ENCODE results near the gene CENPU. TPM values are rescaled to one million over a fixed set of nuclear protein-coding genes. Genes with fewer than 3 reads are reported as not detected.
"Not testable (repeated sequence)": the region's sequence is repeated elsewhere in the genome, so short reads cannot be mapped to it uniquely, and the experiment has no call there.

CENPU gene
- total RNA-seq, 1 donor from 2014 or later: 74.2 TPM

GRCh38 chr4:184745831-184746795, 12.2 kb upstream of the CENPU start:
- Mint-ChIP-seq H3K4me3 (ENCODE audit: low read depth) (no peak overlapping the region), H3K36me3 (ENCODE audit: low read depth) (no peaks in the 10 kb centered on the region)

GRCh38 chr4:184744236-184744635, 10.3 kb upstream of the CENPU start:
- intact Hi-C loops (cut with micrococcal nuclease): no loop called here

More at GRCh38 chr4:184745831-184746795, 12.2 kb upstream of the CENPU start:
- Mint-ChIP-seq H3K27me3 (ENCODE audit: low read depth) (no peaks in the 10 kb centered on the region), H3K9me3 (no peaks in the 10 kb centered on the region), H3K27ac (no peak overlapping the region), H3K4me1 (ENCODE audit: low read depth) (peaks cover 11% of the 10 kb centered on the region)
- intact Hi-C loops (cut with micrococcal nuclease): loop anchor here (1.0 to 5.0 kb wide), 4 partner anchors 77 to 261 kb away; no protein-coding TSS in a partner anchor
- DNase-seq (ENCODE audit: low spot score): peak; percentile 56

GRCh38 chr4:184743650-184744049, 9.8 kb upstream of the CENPU start:
- Mint-ChIP-seq H3K4me3 (ENCODE audit: low read depth) (no peak overlapping the region), H3K4me1 (ENCODE audit: low read depth) (peaks cover 21% of the 10 kb centered on the region), H3K36me3 (ENCODE audit: low read depth) (no peaks in the 10 kb centered on the region), H3K27me3 (ENCODE audit: low read depth) (no peaks in the 10 kb centered on the region), H3K27ac (no peak overlapping the region), H3K9me3 (no peaks in the 10 kb centered on the region)
- DNase-seq (ENCODE audit: low spot score): no peak
- intact Hi-C loops (cut with micrococcal nuclease): no loop called here

More at GRCh38 chr4:184744236-184744635, 10.3 kb upstream of the CENPU start:
- no peak for DNase-seq (ENCODE audit: low spot score)
- Mint-ChIP-seq H3K36me3 (ENCODE audit: low read depth) (no peaks in the 10 kb centered on the region), H3K4me3 (ENCODE audit: low read depth) (no peak overlapping the region), H3K27ac (no peak overlapping the region), H3K27me3 (ENCODE audit: low read depth) (no peaks in the 10 kb centered on the region), H3K4me1 (ENCODE audit: low read depth) (peaks cover 20% of the 10 kb centered on the region), H3K9me3 (no peaks in the 10 kb centered on the region)

- H3K27me3 Mint-ChIP-seq (ENCODE audit: low read depth); H3K4me3 Mint-ChIP-seq (ENCODE audit: low read depth); DNase-seq (ENCODE audit: low spot score); H3K36me3 Mint-ChIP-seq (ENCODE audit: low read depth); intact Hi-C loops (cut with micrococcal nuclease); H3K27ac Mint-ChIP-seq; H3K9me3 Mint-ChIP-seq: not testable (repeated sequence)
- H3K4me1 Mint-ChIP-seq (ENCODE audit: low read depth): peaks cover 20% of the 10 kb centered on the region
Observed at GRCh38 chr4:184741651-184742050, 7.8 kb upstream of the CENPU start.

- H3K4me3 Mint-ChIP-seq (ENCODE audit: low read depth): no peak overlapping the region
- DNase-seq (ENCODE audit: low spot score): no peak
- H3K4me1 Mint-ChIP-seq (ENCODE audit: low read depth): peaks cover 14% of the 10 kb centered on the region
- H3K36me3 Mint-ChIP-seq (ENCODE audit: low read depth): no peaks in the 10 kb centered on the region
- H3K9me3 Mint-ChIP-seq: no peaks in the 10 kb centered on the region
- intact Hi-C loops (cut with micrococcal nuclease): no loop called here
- H3K27me3 Mint-ChIP-seq (ENCODE audit: low read depth): no peaks in the 10 kb centered on the region
- no peak overlapping the region for H3K27ac Mint-ChIP-seq
Observed at GRCh38 chr4:184740980-184741391, 7.1 kb upstream of the CENPU start.

GRCh38 chr4:184739575-184739974, 5.7 kb upstream of the CENPU start:
- intact Hi-C loops (cut with micrococcal nuclease); H3K9me3 Mint-ChIP-seq; H3K4me3 Mint-ChIP-seq (ENCODE audit: low read depth); H3K27me3 Mint-ChIP-seq (ENCODE audit: low read depth); DNase-seq (ENCODE audit: low spot score); H3K36me3 Mint-ChIP-seq (ENCODE audit: low read depth): not testable (repeated sequence)
- Mint-ChIP-seq H3K27ac (peak overlapping the region; percentile 7), H3K4me1 (ENCODE audit: low read depth) (peaks cover 10% of the 10 kb centered on the region)

- intact Hi-C loops (cut with micrococcal nuclease): loop anchor here (1.0 to 5.0 kb wide), 6 partner anchors 85 to 1227 kb away; partner anchors contain the start of genes CASP3, ING2, IRF2 and PRIMPOL
- Mint-ChIP-seq H3K27me3 (ENCODE audit: low read depth) (no peaks in the 10 kb centered on the region), H3K4me3 (ENCODE audit: low read depth) (peak overlapping the region; percentile 93), H3K27ac (no peak overlapping the region), H3K9me3 (no peaks in the 10 kb centered on the region), H3K36me3 (ENCODE audit: low read depth) (peaks cover 27% of the 10 kb centered on the region), H3K4me1 (ENCODE audit: low read depth) (peaks cover 38% of the 10 kb centered on the region)
- DNase-seq (ENCODE audit: low spot score): no peak
Observed at GRCh38 chr4:184734758-184735157, 862 bp upstream of the CENPU start.

GRCh38 chr4:184732126-184732525, 1.8 kb downstream of the CENPU start:
- Mint-ChIP-seq H3K27ac (peak overlapping the region; percentile 82), H3K27me3 (ENCODE audit: low read depth) (no peaks in the 10 kb centered on the region), H3K4me3 (ENCODE audit: low read depth) (peak overlapping the region; percentile 93), H3K9me3 (no peaks in the 10 kb centered on the region), H3K36me3 (ENCODE audit: low read depth) (peaks cover 49% of the 10 kb centered on the region), H3K4me1 (ENCODE audit: low read depth) (peaks cover 45% of the 10 kb centered on the region)
- DNase-seq (ENCODE audit: low spot score): no peak
- intact Hi-C loops (cut with micrococcal nuclease): loop anchor here (2.0 to 5.0 kb wide), 3 partner anchors 310 to 1225 kb away; partner anchors contain the start of gene ING2

- Mint-ChIP-seq H3K36me3 (ENCODE audit: low read depth) (peaks cover 58% of the 10 kb centered on the region), H3K4me1 (ENCODE audit: low read depth) (peaks cover 50% of the 10 kb centered on the region), H3K4me3 (ENCODE audit: low read depth) (peak overlapping the region; percentile 15), H3K27me3 (ENCODE audit: low read depth) (no peaks in the 10 kb centered on the region), H3K9me3 (no peaks in the 10 kb centered on the region), H3K27ac (no peak overlapping the region)
- intact Hi-C loops (cut with micrococcal nuclease): loop anchor here (5.0 kb wide), 2 partner anchors 309 to 1224 kb away; partner anchors contain the start of gene ING2
- no peak for DNase-seq (ENCODE audit: low spot score)
Observed at GRCh38 chr4:184731056-184731455, 2.8 kb downstream of the CENPU start.

GRCh38 chr4:184729946-184730345, 4.0 kb downstream of the CENPU start:
- Mint-ChIP-seq H3K36me3 (ENCODE audit: low read depth) (peaks cover 68% of the 10 kb centered on the region), H3K4me1 (ENCODE audit: low read depth) (peaks cover 54% of the 10 kb centered on the region), H3K4me3 (ENCODE audit: low read depth) (no peak overlapping the region), H3K27ac (no peak overlapping the region), H3K27me3 (ENCODE audit: low read depth) (no peaks in the 10 kb centered on the region), H3K9me3 (no peaks in the 10 kb centered on the region)
- DNase-seq (ENCODE audit: low spot score): no peak
- intact Hi-C loops (cut with micrococcal nuclease): loop anchor here (5.0 kb wide), 2 partner anchors 308 to 1223 kb away; partner anchors contain the start of gene ING2

GRCh38 chr4:184728858-184729257, 5.0 kb downstream of the CENPU start:
- Mint-ChIP-seq H3K36me3 (ENCODE audit: low read depth) (peaks cover 79% of the 10 kb centered on the region), H3K27ac (no peak overlapping the region), H3K4me3 (ENCODE audit: low read depth) (no peak overlapping the region), H3K27me3 (ENCODE audit: low read depth) (no peaks in the 10 kb centered on the region), H3K9me3 (no peaks in the 10 kb centered on the region), H3K4me1 (ENCODE audit: low read depth) (peaks cover 51% of the 10 kb centered on the region)
- no peak for DNase-seq (ENCODE audit: low spot score)
- intact Hi-C loops (cut with micrococcal nuclease): no loop called here

GRCh38 chr4:184727430-184727829, 6.5 kb downstream of the CENPU start:
- Mint-ChIP-seq H3K4me3 (ENCODE audit: low read depth) (no peak overlapping the region), H3K27me3 (ENCODE audit: low read depth) (no peaks in the 10 kb centered on the region), H3K36me3 (ENCODE audit: low read depth) (peaks cover 87% of the 10 kb centered on the region), H3K9me3 (no peaks in the 10 kb centered on the region), H3K27ac (peak overlapping the region; percentile 9), H3K4me1 (ENCODE audit: low read depth) (peaks cover 55% of the 10 kb centered on the region)
- DNase-seq (ENCODE audit: low spot score): no peak
- intact Hi-C loops (cut with micrococcal nuclease): no loop called here

- H3K27ac Mint-ChIP-seq: peak overlapping the region; percentile 59
- no peak overlapping the region for H3K4me3 Mint-ChIP-seq (ENCODE audit: low read depth)
- DNase-seq (ENCODE audit: low spot score): no peak
- intact Hi-C loops (cut with micrococcal nuclease): no loop called here
- no peaks in the 10 kb centered on the region for H3K27me3 Mint-ChIP-seq (ENCODE audit: low read depth)
- H3K4me1 Mint-ChIP-seq (ENCODE audit: low read depth): peaks cover 48% of the 10 kb centered on the region
- H3K36me3 Mint-ChIP-seq (ENCODE audit: low read depth): peaks cover 89% of the 10 kb centered on the region
- H3K9me3 Mint-ChIP-seq: peaks cover 18% of the 10 kb centered on the region
Observed at GRCh38 chr4:184722798-184723197, 11.1 kb downstream of the CENPU start.

Data from activated T-helper 2 cell treated with anti-CD3 and anti-CD28 coated beads, Interferon-gamma antibody, Interleukin-2, Interleukin-4, amounts not matched to agents 10 μg/mL and 5 μg/mL and 100 μg/mL, durations not matched to agents 14 hours and 24 hours and 36 hours (primary cell).